Endometrial microvascular endothelial cells (primary cell): Measurements from ENCODE around the gene GOLGA6L7. TPM values are rescaled to one million over a fixed set of nuclear protein-coding genes. Genes with fewer than 3 reads are reported as not detected.
"Not testable (repeated sequence)": the region's sequence is repeated elsewhere in the genome, so short reads cannot be mapped to it uniquely, and the experiment has no call there.

ENCODE experiments used
- in situ Hi-C: cut with HindIII; loops from 2 replicates; pipeline ENCODE4 v1.10.0; 2017; ENCODE audit warnings: low sequenced_read_pairs, low pct_unique_long_range_greater_than_20kb; ENCODE audit errors: inconsistent ontology term
- total RNA-seq: library from RNA; depleted of rRNA; stranded (reverse); fragments of >200 nt; gene quantifications from one replicate; pipeline ENCODE4 v1.2.3, GENCODE V29; 2015; ENCODE audit errors: inconsistent ontology term

Gene GOLGA6L7
- total RNA-seq, 1 donor from 2014 or later: not detected

DNA sequence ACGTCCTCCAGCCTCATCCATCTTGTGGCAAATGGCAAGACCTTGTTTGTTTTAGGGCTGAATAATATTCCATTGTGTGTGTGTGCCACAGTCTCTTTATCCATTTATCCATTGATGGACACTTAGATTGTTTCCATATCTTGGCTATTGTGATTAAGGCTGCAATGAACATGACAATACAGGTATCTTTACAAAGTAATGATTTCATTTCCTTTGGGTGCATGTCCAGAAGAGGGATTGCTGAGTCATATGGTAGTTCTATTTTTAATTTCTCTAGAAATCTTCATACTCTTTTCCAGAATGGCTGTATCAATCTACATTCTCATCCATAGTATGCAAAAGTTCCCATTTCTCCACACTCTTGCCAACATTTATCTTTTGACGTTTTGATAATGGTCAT, 6.1 kb upstream of the GOLGA6L7 start:
- in situ Hi-C loops: not testable (repeated sequence)

DNA sequence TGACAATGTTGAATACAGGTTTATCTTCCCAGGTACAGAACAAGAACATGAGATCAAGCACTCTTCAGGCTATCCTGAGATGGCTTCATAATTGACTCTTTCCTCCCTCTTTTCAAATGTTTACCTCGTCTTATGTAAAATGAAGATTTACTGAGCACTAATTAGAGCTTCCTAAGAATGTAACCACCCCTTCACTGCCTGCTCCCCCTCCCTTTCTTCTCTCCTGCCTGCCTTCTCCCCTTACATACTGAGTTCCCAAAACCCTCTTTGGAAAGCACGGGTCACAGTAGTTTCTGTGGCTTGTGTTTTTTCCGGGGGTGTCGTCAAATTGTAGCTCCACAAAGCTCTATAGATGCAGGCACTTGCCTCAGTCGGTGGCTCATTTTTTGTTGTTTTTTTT, 5.2 kb upstream of the GOLGA6L7 start:
- in situ Hi-C loops: not testable (repeated sequence)

DNA sequence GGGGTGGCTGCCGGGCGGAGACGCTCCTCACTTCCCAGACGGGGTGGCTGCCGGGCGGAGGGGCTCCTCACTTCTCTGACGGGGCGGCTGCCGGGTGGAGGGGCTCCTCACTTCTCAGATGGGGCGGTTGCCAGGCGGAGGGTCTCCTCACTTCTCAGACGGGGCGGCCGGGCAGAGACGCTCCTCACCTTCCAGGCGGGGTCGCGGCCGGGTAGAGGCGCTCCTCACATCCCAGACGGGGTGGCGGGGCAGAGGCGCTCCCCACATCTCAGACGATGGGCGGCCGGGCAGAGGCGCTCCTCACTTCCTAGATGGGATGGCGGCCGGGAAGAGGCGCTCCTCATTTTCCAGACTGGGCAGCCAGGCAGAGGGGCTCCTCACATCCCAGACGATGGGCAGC, 1.3 kb upstream of the GOLGA6L7 start:
- in situ Hi-C loops: not testable (repeated sequence)

DNA sequence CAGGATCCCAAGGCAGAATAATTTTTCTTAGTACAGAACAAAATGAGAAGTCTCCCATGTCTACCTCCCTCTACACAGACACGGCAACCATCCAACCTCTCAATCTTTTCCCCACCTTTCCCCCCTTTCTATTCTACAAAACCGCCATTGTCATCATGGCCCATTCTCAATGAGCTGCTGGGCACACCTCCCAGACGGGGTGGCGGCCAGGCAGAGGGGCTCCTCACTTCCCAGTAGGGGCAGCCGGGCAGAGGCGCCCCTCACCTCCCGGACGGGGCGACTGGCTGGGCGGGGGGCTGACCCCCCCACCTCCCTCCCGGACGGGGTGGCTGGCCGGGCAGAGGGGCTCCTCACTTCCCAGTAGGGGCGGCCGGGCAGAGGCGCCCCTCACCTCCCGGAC, 827 bp upstream of the GOLGA6L7 start:
- in situ Hi-C loops: not testable (repeated sequence)

DNA sequence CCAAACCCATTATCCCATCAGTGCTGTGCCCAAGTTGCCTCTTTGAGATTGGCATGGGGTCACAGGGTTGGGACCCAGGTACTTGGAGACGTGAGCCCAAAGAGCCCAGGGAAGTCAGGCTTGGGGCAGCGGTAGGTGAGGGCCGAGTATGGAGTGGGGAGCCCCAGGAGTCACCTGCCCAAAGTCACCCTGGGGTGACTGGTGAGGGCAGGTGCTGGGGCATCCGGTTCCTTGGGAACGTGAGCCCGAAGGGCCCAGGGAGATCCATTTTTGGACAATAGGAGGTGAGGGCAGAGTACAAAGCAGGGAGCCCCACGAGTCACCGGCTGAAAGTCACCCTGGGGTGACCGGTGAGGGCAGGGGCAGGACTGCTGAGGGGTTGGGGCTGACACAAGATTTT, 485 bp downstream of the GOLGA6L7 start:
- in situ Hi-C loops: not testable (repeated sequence)

DNA sequence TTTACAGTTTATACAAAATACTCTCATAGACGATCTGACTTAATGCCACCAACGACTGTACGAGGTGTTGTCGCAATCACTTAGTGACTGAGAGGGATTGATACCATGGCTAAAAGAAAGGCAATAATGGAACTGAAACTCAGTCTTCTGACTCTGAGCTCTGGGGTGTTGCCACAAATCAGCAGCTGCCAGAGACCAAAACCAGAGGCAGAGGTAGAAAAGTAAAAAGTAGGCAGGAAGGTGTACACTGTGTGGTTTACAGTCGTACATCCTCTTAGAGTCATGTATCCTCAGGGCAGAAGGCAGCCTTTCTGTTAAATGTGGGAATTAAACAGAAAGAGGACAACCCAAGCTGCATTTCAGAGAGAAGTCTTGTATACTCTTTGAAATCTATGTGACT, 1.2 kb downstream of the GOLGA6L7 start:
- in situ Hi-C loops: not testable (repeated sequence)

DNA sequence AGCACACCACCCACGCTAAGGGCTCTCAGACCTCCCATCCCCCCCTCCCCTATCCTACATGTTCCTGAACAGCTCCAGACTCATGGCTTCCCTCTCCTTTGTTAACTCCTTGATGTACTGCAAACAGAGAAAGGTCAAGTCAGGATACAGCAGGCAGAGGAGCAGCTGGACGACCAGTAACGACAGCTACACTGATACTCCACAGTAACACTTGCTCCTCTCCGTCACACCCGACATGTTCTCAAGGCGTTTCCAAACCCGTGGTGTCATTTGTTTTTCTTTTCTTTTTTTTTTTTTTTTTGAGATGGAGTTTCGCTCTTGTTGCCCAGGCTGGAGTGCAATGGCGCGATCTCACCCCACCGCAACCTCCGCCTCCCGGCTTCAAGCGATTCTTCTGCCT, 4.3 kb downstream of the GOLGA6L7 start:
- in situ Hi-C loops: not testable (repeated sequence)

DNA sequence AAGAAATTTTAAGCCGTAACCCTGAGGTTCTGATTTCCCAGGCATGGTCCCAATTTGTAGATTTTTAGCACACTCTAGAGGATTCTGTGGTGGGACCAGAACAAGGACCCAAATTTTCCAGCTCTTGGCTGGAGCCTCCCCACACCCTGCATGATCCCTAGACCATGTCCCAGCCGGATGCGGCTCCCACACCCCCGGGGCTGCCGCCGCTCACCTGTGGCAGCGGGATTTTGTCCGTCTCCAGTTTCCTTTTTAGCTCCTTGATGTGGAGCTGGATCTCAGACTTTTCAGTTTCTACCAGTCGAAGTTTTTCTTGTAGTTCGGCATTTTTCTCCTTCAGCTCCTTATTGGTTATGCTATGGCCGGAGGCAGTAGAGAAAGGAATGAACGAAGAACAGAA, 4.9 kb downstream of the GOLGA6L7 start:
- in situ Hi-C loops: not testable (repeated sequence)

DNA sequence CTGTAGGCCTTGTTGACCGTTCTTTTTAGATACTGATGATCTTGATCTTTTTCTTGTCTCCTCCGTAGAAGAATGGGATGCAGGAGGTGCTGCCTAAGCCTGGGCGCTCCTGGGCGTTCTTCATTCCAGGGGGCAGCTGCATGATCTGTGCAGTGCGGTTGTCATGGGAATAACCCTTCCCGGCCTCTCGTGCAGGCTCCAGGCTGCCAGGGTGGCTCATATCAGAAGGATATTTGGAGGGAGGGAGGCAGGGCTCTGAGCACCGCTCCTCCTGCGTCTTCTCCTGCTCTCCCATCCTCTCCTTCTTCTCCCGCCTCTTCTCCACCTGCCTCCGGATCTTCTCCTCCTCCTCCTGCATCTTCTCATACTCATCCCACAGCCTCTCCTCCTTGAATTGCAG, 6.2 kb downstream of the GOLGA6L7 start:
- in situ Hi-C loops: not testable (repeated sequence)

DNA sequence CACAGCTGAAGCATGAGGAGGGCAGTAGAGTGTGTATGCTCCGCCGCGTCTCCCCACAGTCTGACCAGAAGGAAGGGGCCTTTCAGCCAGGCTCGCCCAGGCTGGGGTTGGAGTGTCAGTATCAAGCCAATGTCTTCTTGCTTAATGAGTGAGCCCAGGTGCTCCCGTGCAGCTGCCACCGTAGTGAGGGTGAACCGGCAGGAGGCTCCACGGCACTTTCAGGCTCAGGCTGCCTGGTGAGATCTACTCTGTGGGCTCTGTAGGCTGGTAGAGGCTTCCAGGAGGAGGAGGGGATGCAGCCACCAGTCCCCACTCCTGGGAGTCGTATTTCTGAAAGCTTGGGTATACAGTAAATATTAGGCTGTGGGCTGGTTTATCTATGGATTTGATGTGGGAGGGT, 8.2 kb downstream of the GOLGA6L7 start:
- in situ Hi-C loops: not testable (repeated sequence)

DNA sequence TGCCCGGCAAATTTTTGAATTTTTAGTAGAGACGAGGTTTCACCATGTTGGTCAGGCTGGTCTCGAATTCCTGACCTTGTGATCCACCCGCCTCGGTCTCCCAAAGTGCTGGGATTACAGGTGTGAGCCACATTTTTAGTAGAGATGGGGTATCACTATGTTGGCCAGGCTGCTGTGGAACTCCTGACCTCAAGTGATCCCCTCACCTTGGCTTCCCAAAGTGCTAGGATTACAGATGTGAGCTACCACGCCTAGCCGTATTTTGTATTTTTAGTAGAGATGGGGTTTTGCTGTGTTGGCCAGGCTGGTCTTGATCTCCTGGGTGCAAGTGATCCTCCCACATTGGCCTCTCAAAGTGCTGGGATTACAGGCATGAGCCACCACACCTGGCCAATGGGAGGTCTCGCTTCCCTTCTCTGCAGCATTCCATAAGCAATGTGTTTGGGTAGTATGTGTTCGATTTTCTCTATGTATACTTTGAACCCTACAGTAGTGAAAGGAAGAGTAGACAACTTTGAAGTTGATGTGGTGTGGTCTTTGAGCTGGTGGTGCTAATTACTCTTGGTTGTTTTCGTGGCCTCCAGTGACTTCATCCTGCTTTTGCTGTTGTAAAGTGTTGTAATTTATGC, 13.4 kb downstream of the GOLGA6L7 start:
- in situ Hi-C loops: not testable (repeated sequence)

DNA sequence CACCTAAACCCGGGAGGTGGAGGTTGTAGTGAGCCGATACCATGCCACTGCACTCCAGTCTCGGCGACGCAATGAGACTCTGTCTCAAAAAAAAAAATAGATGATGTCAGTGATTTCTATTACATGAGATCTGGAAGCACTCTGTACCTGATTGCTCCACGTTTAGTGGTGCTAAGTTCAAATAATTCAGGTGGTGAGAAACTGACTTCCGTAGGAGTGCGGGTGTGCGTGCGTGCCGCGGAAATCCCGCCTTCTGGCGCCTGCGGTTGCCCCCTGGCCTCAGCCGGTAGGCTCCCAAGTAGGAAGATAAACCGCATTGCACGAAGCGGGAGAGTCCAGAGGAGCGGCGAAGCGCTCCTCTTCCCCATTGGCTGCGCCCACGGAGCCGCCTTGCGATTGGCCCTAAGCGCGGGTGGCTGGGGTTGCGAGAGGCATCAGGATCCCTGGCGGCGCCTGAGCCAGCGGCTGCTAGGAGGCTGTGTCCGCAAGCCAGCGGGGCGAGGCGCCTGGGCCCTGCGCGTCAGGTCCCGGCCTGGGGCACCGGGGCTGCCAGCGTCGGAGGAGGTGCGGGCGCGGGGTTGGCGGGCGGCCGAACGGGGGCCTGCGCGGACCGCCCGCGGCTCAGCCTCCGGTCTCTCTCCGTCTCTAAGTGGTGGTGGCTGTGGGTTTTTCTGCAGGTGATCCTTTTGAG, 16.4 kb downstream of the GOLGA6L7 start:
- in situ Hi-C loops: not testable (repeated sequence)

DNA sequence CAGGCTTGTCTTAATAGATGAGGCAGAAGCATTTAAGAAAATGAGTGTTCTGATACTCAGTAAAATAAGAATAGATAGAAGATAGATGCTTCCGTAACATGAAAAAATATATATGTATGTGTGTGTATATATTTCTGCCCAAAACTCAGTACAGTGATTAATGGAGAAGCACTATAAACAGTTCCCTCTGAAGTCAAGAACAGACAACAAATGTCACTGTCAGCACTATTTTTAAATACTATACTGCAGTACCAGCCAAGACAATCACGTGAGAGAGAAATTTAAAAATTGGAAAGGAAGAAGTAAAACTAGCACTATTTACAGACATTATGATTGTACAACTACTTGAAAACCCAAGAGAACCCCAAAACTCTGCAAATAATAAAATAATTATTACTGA, 27.0 kb downstream of the GOLGA6L7 start:
- in situ Hi-C loops: not testable (repeated sequence)

DNA sequence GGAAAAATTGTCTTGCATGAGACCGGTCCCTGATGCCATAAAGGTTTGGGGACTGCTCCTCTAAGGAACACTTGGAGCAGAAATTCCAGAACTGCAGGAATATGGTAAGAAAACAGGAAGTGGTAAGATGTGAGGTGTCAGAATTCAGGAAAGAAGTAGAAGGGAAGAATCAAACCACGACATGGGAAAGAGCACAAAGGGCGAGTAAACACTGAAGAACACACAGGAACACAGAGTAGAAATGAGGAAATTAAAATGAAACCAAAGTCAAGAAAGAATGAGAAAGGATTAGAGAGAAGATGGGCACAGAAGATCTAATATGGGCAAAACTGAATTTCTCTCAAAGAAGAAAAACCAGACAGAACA, 28.5 kb downstream of the GOLGA6L7 start:
- in situ Hi-C loops: not testable (repeated sequence)

DNA sequence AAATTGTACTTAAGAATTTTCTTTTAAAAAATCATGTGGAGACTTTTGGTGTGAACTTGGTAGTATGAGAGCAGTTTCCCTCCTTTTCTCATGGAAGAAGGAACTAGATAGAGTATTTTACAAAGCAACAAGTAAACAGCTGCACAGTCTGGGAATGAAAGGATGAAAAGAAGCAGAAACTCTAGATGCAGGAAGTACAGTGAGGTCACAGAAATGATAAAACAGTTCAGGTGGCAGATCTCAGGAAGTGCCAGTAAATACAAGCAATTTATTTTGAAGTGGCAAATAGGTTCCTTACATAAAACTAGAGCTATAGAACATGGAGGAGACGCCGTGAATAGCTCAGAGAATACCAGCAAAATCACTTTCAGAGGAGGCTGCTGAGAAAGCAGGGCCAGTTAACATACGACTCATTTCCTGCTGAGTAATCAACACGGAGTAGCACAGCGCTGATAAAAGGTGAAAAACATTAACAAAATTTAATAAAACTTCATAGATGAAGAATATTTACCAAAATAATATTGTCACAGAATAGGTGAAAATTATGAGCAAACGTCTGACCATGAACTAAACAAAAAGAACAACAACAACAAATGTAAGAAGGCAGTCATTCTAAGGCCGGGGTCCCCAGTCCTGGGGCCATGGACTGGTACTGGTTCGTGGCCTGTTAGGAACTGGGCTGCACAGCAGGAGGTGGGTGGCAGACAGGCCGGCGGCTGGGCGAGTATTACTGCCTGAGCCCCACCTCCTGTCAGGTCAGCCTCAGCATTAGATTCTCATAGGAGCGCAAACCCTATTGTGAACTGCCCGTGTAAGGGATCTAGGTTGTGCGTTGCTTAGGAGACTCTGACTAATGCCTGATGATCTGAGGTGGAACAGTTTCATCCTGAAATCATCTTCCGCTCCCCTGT, 29.2 kb downstream of the GOLGA6L7 start:
- in situ Hi-C loops: not testable (repeated sequence)

DNA sequence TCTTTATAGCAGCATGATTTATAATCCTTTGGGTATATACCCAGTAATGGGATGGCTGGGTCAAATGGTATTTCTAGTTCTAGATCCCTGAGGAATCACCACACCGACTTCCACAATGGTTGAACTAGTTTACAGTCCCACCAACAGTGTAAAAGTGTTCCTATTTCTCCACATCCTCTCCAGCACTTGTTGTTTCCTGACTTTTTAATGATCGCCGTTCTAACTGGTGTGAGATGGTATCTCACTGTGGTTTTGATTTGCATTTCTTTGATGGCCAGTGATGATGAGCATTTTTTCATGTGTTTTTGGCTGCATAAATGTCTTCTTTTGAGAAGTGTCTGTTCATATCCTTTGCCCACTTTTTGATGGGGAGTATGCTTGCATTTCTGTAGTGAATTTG, 30.3 kb downstream of the GOLGA6L7 start:
- in situ Hi-C loops: not testable (repeated sequence)

DNA sequence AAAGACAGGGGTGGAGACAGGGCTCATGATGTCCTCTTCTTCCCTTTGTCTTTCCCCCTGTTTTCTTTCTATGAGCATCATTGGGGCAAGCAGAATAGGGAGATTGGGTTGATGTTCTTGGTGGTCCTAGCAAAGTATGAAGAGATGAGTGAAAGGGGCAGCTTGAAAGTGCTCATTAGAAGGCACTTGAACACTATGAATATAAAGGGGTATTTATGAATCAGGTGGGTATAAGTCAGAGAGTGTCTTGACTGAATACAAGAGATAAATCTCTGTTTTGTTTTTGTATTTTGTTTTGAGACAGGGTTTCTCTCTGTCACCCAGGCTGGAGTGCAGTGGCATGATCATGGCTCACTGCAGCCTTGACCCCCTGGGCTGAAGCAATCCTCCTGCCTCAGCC, 34.4 kb downstream of the GOLGA6L7 start:
- in situ Hi-C loops: not testable (repeated sequence)

DNA sequence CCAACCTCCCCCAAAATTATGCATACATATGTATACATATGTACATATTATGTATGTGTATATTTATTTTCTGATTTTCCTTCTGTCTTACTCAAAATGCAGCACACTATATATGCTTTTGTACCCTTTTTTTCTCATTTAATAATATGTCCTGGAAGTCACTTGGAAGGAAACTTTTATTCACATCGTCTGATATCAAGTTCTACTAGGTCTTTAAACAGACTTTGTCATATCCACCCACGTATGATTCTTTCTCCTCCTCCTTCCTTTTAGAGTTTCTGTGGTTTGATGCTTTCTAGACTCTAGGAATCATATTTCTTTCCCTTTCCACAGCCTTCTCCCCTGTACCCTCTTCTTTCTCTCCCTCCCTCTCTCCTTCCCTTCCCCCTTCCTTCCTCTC, 35.1 kb downstream of the GOLGA6L7 start:
- in situ Hi-C loops: not testable (repeated sequence)

DNA sequence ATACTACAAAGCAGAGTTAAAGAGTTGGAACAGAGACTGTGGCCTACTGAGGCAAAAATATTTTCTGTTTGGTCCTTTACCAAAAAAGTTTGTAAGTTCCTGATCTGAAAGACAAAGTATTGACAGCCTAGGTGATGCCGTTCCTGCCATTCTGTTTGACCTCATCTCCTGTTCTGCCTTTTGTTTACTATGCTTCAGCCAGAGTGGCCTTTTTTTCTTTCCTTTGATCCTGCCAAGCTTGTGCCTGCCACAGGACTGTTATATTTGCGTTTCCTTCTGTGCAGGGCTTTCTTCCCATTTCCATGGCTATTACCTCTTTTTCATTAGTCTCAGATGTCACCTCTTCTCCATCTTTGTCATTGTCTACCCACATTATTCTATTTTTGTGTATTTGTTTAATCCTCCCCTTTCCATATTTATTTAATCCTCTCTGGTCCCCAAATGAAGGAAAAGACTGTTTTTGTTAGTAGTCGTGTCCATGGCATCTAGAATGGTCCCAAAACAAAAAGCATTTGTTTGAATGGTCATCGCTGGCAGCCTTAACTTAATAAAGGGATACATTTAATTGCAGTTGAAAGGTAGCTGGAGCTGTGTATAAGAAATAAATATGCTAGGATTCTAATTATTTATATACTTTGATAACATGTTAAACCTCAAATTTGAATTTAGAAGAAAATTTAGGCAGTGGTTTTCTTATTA, 36.4 kb downstream of the GOLGA6L7 start:
- in situ Hi-C loops: not testable (repeated sequence)
